Fibroblast of skin of back (primary cell): ENCODE measurements around the gene FAM163A.
"Not testable (repeated sequence)": the region's sequence is repeated elsewhere in the genome, so short reads cannot be mapped to it uniquely, and the experiment has no call there.

ENCODE experiments used
- DNase-seq: peaks from one replicate; pipeline ENCODE4 v3.0.0-alpha.2; 2013

Gene FAM163A

GRCh38 chr1:179794669-179795068 is 51.6 kb downstream of the FAM163A start:
- DNase-seq: no peak

DNA sequence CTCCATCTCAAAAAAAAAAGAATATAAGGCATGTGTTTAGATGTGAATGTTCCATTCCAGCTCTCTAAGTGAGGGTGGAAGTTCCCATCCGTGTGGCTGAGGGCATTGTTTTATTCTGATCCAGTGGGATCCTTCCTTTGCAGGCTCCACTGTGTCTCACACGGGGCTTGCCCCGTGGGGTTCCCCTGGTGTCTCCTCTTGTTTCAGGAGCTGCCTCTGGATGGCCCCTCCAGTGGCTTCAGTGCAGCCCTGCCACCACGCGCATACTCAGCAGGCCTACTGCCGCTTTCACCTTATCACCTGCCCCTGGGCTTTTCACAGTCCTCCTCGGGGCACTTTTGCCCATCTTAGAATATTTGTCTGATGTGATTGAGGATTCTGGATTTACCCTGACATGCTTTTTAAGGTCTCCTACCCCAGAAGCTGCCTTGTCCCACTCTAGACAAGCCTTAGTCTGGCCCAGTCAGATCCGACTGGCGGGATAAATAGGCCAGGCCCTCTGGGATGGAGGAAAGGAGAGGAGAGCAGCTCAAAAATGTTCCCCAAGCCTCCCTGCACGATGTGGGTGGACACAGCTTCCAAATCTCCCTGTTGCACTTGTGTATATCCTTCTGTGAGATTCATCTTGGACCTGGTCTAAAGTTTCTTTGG is 55.2 kb downstream of the FAM163A start:
- DNase-seq: no peak

DNA sequence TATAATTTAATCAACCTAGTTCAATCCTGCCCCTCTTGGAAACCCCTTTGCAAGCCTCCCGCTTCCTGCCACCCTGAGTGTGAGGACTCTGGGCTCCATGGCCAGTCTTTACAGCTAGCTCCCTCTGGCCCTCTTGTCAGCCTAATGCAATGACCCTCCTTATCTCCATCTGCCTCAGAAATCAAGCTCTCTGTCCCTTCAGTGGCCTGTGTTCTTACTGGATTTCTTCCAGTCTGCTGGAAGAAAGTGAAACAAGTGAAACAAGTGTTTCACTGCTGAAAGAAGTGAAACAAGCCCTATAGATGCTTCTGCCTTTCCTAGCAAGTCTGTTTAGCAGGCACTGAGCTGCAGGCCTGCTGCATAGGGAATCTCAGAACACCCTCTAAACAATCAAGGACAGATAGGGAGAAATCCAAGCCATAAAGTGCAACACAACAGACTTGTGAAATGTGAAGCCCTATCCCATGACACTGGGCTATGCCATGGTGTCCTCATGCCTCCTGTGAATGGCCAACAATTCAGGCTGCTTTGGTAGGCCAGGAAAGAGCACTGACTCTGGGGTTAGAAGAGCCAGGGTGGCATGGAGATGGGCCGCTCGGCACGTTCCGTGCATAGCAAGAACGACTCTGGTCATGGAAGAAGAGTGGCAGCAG is 55.9 kb downstream of the FAM163A start:
- no peak for DNase-seq

GRCh38 chr1:179800481-179800880 is 57.4 kb downstream of the FAM163A start:
- no peak for DNase-seq

DNA sequence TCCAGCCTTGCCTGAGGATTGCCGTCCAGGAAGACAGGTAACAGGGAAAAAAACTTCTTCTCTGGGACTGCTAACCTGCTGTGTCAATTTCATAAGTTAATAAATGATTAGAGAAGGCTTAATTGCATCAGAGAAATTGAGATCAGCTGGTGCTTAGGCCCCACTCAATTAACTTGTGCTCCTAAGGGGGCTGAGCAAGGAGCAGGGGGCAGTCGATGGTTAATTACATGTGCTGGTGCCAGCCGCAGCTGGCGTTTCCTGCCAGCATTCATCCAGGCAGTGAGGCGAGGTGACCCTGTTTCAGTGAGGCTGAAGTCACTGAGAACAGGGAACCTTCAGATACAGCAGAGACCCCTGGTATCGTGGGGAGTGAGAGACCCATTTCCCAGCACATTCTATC is 60.0 kb downstream of the FAM163A start:
- DNase-seq: no peak

- no peak for DNase-seq
Observed at GRCh38 chr1:179803918-179804317, 60.8 kb downstream of the FAM163A start.

DNA sequence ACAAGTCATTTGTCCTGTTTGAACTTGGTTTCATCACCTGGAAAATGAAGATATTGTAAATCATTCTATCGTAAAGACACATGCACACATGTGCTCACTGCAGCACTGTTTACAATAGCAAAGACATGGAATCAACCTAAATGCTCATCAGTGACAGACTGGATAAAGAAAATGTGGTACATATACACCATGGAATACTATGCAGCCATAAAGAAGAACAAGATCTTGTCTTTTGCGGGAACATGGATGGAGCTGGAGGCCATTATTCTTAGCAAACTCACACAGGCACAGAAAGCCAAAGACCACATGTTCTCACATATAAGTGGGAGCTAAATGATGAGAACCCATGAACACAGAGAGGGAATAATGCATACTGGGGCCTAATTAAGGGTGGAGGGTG is 61.3 kb downstream of the FAM163A start:
- not testable (repeated sequence) for DNase-seq

DNA sequence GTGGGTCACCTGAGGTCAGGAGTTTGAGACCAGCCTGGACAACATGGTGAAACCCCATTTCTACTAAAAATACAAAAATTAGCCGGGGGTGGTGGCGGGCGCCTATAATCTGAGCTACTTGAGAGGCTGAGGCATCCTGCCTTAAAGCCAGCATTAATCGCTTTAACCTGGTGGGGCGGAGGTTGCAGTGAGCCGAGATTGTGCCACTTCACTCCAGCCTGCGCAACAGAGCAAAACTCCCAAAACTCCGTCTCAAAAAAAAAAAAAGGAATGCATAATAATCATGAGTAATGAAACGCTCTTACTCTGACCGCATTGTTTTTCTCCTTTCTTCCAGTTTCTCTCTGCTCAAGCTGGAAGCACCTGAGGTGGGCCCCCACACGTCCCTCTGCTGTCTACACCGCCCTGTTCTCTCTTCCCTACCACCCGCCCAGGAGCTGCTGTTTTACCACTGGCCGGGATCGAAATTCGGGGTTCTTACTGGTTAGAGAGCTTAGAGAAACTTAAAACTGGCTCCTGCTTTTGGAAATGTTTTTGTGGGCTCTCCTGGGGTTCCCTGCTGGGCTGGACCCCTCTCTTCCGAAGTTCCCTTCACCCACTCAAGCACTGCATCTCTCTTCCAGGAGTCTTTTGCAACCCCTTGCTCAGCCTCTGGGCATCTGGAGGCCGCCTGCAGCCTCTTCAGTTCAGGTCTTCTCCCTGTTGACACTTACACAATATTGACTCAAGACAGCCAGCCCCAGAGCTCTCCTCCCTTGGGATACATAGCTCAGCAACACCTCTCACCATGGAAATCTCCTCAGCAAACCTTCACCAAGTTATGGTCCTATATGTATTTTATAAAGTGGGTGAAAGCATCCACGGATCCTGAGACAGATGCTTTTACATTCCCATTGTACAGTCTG is 62.5 kb downstream of the FAM163A start:
- DNase-seq: no peak

GRCh38 chr1:179806333-179806732 is 63.2 kb downstream of the FAM163A start:
- no peak for DNase-seq

DNA sequence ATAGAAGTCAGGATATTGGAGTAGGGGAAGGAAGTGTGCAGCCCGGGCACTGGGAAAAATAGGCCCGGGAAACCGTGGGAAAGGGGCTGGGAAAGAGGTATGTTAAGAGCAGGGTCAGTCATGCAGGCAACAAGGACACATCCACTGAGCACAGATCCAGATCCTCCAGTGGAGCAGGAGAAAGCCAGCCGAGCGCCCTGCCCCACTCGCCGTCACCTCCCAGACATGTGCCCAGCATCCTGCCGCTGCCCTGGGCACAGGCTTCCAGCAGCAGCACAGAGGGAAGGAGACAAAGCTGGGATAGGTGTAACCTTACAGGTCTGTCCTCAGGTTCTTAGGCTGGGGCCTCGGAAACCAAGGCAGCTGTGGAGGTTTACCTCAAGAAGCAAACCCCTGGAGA is 64.2 kb downstream of the FAM163A start:
- no peak for DNase-seq

- DNase-seq: peak; percentile 50
Observed at GRCh38 chr1:179807691-179808485, 64.8 kb downstream of the FAM163A start.

DNA sequence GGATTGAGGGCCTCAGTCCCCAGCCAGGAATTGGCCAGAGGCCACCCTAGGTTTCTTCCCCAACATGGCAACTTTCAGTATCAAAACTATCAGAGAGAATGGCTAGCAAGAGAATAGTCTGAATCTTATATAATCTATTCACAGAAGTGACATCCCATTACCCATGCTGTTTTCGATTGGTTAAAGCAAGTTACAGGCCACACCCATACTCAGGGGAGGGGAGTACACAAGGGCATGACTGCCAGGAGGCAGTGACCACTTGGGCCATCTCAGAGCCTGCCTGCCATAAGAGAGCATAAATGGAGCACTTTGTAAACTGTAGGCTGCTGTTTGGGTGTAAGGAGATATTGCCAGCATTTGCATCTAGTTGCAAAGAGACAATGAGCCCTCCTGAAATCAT is 65.4 kb downstream of the FAM163A start:
- DNase-seq: no peak

DNA sequence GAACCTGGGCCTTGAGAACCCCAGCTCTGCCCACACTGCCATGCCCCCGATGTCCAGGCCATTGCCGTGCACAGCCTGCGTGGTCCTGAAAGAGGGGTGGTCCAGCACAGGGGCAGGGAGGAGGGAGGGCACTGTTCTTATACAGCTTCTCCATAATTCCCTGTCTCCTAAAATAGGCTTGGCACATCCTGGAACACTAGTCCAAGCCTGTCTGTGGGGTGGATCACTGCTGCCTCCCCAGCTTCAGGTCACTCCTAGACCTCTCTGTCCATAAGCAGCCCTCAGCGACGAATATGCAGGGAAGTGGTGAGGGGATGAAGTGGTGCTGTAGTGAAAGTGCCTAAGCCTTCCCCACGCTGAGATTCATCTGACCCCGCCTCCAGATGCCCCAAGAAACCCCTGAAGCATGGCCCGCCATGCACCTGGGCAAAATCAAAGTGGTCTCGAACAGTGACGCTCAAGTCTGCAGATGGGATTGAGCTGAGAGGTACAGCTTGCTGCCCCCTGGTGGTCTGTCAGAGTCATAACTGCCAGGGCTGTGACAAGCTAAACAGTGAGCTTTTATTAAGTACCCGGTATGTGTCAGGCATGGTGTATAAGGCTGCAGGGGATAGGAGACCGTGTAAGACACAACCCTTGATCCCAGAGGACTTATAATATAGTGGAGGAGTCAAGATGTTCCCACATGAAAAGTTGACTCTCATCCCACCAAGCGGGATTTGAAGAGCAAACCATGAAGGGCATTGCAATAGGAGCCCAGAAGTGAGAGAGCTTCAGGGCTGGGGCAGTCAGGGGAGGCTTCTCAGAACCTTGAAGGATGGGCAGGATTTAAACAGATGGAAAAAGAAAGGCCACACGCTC is 66.6 kb downstream of the FAM163A start:
- peak; percentile 62 for DNase-seq

- DNase-seq: no peak
Observed at GRCh38 chr1:179810367-179810715, 67.2 kb downstream of the FAM163A start.

GRCh38 chr1:179812501-179813292 is 69.6 kb downstream of the FAM163A start:
- no peak for DNase-seq

- no peak for DNase-seq
Observed at GRCh38 chr1:179813626-179814545, 70.8 kb downstream of the FAM163A start.

- no peak for DNase-seq
Observed at GRCh38 chr1:179814546-179814838, 71.4 kb downstream of the FAM163A start.

DNA sequence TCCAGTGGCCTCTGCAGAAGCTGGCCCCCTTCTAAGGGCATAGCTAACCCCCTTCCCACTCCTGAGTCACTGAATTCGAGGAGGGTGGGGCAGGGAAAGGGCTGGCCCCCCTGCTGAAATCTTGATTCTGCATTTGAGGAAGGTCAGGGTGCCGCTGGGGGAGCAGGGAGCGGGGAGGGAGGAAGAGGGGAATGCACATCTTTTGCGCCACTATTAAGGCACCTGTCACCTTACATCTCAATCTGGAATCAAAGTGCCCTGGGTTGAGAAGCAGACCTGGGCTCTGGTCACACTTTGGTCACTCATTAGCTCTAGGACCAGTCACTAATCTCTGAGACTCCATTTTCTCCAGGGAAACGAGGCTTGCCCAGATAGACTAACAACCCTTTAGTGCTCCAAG is 72.5 kb downstream of the FAM163A start:
- DNase-seq: no peak

GRCh38 chr1:179816196-179816960 is 73.3 kb downstream of the FAM163A start:
- no peak for DNase-seq
